GM21717 (cell line): ENCODE data around the gene ABI3BP.

Experiments
- ATAC-seq: cut with Tn5 transposase; IDR thresholded peaks from one replicate; pipeline ENCODE4 v1.9.1; 2021; ENCODE audit warnings: mild to moderate bottlenecking, moderate library complexity; ENCODE audit not compliant: unreplicated experiment

The ABI3BP gene

GRCh38 chr3:100844063-100844936 lies 148.9 kb downstream of the ABI3BP start:
- no peak for ATAC-seq

DNA sequence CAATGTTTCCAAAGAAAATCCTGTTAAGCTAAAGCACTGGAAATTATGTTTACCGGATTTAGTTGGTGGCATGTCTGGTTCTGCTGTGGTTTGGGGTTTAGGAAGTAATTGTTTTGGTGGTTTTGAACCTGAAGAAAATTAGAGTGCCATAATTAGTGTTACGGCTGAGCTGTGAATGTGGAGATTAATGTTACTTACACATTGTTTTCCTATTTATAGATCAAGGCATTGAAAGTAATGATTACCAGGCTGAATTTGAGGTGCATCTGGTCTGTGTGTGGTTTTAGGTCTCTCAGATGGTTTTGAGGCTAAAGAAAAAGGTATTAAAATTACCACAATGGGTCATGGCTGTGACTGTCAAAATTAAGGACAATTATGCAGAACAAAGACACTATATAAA lies 155.1 kb downstream of the ABI3BP start:
- no peak for ATAC-seq

DNA sequence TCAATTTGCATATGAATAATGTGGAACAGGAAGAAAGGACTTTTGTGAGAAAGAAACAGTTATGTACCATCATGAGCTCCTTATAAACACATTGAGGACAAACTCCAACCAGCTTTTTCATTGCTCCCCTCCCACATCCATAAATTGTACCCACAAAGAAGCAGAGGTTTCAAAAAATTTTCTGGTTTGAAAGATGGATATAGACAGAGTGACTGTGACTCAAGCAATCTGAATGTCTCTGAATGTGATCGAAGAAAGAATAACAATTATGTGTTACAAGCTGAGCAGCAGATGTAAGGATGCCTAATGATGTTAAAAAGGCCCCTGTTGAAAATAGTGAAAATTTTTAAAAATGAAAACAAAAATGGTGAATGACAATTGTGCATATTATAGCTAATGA lies 156.6 kb downstream of the ABI3BP start:
- no peak for ATAC-seq

- no peak for ATAC-seq
These were observed 158.9 kb downstream of the ABI3BP start for GRCh38 chr3:100834332-100834731.

DNA sequence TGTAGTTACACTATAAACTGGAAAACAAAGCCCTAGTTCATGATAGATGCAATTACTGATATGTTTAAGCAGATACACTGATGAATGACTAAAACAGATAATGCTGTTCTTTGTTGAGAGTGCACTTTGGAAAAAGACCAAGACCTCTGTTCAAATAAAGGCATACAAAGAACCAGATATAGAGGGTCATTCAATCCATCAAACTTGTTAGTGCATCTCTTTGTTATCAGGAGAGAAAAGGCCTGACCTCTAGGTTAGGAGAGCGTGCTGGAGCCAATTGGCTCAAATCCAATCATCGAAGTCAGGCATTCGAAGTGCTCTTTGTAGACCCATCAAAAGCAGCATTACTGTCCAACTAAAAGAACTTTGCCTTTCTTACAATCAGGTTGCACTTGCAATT lies 159.7 kb downstream of the ABI3BP start:
- no peak for ATAC-seq

GRCh38 chr3:100831629-100832028 lies 161.6 kb downstream of the ABI3BP start:
- ATAC-seq, result no peak

GRCh38 chr3:100830931-100831330 lies 162.3 kb downstream of the ABI3BP start:
- no peak for ATAC-seq

- ATAC-seq, result no peak
These were observed 167.6 kb downstream of the ABI3BP start for GRCh38 chr3:100825574-100825973.

- no peak for ATAC-seq
These were observed 177.6 kb downstream of the ABI3BP start for GRCh38 chr3:100815583-100815982.

DNA sequence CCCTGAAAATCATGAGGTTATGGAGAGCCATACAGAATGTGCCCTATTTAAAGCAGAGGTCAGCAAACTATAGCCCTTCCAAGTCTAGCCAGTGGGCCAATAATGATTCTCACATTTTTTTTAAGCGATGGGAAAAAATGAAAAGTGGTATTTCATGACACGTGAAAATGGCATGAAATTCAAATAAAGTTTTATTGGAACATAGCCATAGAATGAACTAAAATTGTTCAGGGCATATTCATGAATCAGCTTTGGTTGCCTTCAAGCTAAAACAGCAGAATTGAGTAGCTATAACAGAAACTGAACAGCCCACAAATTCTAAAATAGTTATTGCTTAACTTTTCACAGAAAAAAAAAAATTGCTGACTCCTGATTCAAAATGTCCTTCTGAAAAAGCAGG lies 179.4 kb downstream of the ABI3BP start:
- no peak for ATAC-seq

GRCh38 chr3:100811779-100812507 lies 181.3 kb downstream of the ABI3BP start:
- no peak for ATAC-seq

- no peak for ATAC-seq
These were observed 182.6 kb downstream of the ABI3BP start for GRCh38 chr3:100810671-100811070.

DNA sequence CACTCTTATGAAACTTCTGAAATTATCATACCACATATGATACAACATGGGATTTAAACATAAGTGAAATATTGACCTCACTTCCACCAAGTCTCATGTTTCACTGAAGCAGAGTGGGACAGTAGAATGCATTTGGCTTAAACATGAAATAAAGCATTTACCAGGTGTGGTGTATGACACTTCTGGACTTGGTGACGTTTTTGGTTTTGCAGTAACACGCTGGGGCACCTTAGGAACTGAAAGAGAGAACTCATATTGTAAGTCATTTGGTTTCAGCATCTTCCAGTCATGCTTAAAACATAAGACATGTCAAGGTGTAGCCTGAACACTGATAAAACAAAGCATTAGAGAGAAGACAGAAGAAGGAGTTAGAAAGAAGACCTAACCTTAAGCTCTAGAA lies 188.6 kb downstream of the ABI3BP start:
- no peak for ATAC-seq

DNA sequence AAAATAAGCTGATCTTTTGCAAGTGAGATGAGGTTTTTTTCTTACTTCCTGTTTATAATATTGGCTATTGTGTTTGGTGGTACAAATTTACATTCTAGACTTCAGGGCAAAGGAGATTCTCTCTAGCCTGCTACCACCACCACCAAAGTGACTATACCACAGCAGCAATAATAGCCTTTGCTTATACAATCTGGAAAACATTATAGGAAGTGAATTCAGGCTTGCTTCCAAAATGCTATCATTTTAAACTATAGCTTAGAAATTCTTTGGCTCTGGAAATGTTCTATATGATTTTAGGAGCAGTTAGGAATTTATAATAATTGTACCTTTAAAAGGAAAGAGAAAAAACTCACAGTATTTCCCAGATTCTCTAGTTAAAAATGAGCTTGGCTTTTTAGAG lies 189.5 kb downstream of the ABI3BP start:
- no peak for ATAC-seq

DNA sequence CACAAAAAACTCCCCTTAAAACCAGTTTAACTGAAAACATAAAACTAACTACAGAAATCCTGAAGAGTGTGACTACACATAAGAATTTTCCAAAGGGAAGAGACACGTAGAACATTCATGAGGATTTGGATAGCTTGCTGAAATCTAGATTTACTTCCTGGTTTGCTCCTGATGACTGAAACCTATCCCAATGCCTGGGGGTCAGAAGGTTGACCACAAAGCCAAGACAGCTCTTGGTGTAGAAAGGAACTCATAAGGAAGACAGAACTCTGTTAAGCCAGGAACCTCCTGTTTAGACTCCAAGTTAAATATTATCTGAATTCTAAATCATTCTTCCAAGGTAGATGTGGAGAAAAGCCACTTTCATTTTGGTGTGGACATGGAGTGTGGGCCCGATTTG lies 191.1 kb downstream of the ABI3BP start:
- ATAC-seq, result no peak

DNA sequence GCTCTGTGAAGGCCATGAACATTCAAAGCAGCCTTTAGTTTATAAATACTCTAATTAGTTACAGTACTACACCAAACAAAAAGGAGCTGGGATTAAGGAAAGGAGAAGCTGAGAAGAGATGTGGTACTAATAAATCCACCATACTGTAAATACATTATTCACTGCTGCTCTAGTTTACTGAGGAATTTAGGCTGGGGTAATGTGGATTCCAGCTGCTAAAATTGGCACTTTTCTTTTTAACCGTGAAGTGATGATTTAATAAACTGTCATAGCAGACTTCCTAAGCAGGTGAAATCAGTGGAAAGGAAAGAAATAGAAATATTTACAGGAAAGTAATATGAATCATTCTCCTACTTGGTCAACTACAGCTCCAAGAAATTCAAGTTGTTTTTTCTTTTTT lies 195.2 kb downstream of the ABI3BP start:
- ATAC-seq, result no peak

GRCh38 chr3:100796556-100796955 lies 196.7 kb downstream of the ABI3BP start:
- ATAC-seq, result no peak

- ATAC-seq, result no peak
These were observed 203.6 kb downstream of the ABI3BP start for GRCh38 chr3:100789579-100789978.

DNA sequence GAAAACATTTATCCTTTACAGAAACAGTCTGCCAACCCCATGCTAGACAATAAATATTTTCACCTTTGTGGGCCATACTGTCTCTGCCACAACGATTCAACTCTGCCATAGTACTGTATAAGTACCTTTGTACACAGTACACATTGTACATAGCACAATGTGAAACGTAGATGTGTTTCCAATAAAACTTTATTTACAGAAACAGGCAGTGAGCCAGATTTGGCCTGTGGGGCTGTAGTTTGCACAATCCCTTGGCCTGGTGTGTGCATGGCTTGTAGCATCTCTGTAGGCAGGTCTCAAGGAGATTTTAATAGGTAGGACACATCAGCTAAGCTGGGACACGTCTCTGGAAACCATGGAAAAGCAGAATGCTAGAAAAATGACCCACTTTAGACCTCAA lies 209.6 kb downstream of the ABI3BP start:
- ATAC-seq, result no peak

- ATAC-seq, result no peak
These were observed 210.3 kb downstream of the ABI3BP start for GRCh38 chr3:100782906-100783305.

DNA sequence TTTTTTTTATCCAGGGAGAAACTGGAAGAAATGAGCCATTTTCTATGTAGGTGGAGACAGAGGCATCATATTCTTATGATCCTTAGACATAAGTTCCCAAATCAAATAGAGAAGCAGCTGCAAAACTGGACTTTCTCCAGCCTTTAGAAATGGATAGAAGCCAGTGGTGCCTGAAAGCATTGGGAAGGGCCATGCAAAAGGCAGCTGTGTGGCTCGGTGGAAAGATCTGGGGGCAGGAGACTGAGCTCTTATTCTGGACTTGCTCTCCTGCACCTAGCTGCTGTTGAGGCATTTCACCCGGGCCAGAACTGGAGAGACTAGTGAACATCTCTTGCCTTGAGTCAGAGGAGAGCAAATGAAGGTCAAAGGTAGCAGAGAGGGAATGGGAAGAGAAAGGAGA lies 210.9 kb downstream of the ABI3BP start:
- no peak for ATAC-seq

GRCh38 chr3:100781301-100781700 lies 211.9 kb downstream of the ABI3BP start:
- no peak for ATAC-seq
